Measurements from ENCODE around the gene WDR59. TPM values are rescaled to one million over a fixed set of nuclear protein-coding genes. Genes with fewer than 3 reads are reported as not detected.

The WDR59 gene
- total RNA-seq, 4 donors from 2014 or later: 26.2 to 153 (median 59.1) TPM

DNA sequence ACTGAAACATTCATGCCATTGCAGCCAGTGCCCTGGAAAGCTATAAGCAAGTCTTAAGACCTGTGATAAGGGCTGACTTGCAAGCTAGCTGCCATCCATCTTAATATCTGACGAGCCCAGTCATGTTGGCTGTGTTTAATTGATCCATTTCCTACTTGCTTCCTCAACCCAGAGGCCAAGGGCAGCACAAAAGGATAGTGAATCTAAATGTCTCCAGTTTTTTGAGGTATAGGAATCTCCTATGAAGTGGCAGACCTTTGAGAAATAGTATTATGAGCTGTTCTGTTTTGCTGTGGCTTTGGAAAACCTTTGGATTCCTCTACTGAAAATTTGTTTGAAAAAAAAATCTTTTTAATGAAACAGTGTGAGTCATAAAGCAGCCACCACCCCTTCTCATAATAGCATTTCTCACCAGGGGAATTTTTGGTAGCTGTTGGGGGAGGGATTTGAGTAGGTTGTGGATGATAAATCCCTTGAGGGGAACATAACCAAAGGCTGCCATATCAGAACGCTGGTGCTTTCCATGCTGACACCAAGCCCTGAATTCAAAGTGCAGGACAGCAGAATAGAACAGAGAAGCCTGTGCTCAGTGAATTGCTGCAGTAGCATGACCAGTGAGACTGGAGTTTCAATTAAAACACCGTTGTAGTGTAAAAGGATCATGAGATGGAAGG, 26.8 kb upstream of the WDR59 start:
- peak overlapping the region; percentile 93 for H3K27ac ChIP-seq
- peak overlapping the region; percentile 19 for H3K4me3 ChIP-seq
- peaks cover 28% of the 10 kb centered on the region for H3K4me1 ChIP-seq
- H3K9me3 ChIP-seq: no peaks in the 10 kb centered on the region
- no peak for DNase-seq (ENCODE audit: low spot score in 2 of 2)
- no peaks in the 10 kb centered on the region for H3K36me3 ChIP-seq
- H3K27me3 ChIP-seq: no peaks in the 10 kb centered on the region
- WGBS: 13% methylated on average over 3 of the region's 3 CpGs
- TF ChIP-seq POLR2A (IDR thresholded peaks at IDR 0.05) (no peak), EP300 (IDR thresholded peaks at IDR 0.05) (no peak), POLR2AphosphoS5 (IDR thresholded peaks at IDR 0.05) (peak in 1 of 3 donors; percentile 5)

DNA sequence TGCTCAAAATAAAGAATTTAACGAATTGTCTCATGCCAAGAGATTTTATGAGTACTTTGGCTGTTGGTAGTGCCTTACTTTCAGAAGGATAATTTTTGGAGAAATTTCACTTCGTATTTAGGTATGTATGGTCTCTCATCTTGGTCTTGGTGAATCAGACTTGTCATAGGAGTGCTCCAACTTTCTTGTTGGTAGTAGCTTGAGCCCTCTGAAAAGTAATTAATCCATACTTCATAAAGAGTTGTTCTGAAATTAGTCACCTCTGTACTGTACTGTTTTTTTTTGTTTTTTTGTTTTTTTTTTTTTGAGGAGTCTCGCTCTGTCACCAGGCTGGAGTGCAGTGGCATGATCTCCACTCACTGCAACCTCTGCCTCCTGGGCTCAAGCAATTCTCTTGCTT, 25.5 kb upstream of the WDR59 start:
- H3K36me3 ChIP-seq: no peaks in the 10 kb centered on the region
- no peak overlapping the region for H3K4me3 ChIP-seq
- no peak for TF ChIP-seq POLR2A (IDR thresholded peaks at IDR 0.05)
- no peak for TF ChIP-seq POLR2AphosphoS5 (IDR thresholded peaks at IDR 0.05)
- no peak for TF ChIP-seq EP300 (IDR thresholded peaks at IDR 0.05)
- TF ChIP-seq, protein P1, sequence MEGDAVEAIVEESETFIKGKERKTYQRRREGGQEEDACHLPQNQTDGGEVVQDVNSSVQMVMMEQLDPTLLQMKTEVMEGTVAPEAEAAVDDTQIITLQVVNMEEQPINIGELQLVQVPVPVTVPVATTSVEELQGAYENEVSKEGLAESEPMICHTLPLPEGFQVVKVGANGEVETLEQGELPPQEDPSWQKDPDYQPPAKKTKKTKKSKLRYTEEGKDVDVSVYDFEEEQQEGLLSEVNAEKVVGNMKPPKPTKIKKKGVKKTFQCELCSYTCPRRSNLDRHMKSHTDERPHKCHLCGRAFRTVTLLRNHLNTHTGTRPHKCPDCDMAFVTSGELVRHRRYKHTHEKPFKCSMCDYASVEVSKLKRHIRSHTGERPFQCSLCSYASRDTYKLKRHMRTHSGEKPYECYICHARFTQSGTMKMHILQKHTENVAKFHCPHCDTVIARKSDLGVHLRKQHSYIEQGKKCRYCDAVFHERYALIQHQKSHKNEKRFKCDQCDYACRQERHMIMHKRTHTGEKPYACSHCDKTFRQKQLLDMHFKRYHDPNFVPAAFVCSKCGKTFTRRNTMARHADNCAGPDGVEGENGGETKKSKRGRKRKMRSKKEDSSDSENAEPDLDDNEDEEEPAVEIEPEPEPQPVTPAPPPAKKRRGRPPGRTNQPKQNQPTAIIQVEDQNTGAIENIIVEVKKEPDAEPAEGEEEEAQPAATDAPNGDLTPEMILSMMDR (IDR thresholded peaks at IDR 0.05): no peak
- WGBS: 48% methylated on average over 3 of the region's 3 CpGs
- no peaks in the 10 kb centered on the region for H3K9me3 ChIP-seq
- H3K27me3 ChIP-seq: no peaks in the 10 kb centered on the region
- peak overlapping the region; percentile 93 for H3K27ac ChIP-seq
- peaks cover 27% of the 10 kb centered on the region for H3K4me1 ChIP-seq
- DNase-seq (ENCODE audit: low spot score in 2 of 2): no peak

DNA sequence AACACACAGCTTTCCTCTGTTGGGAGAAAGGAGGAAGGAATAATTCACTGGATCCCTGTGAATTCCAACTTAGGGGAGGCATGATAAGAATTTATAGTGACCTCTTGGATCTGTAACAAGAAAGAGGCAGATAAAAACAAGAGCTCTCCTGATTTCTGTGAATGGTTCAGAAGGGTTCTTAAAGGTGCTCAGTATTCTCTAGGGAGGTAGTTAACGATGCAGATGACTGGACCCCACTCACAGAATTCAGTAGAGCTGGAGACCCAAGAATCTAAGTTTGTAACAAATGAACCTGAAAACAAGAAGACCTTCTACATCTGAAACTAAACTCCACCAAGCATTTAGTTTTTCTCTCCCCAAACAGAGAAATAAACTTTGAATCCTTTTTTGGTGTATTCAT, 22.5 kb upstream of the WDR59 start:
- Histone ChIP-seq H3K9me3 (no peaks in the 10 kb centered on the region), H3K36me3 (no peaks in the 10 kb centered on the region), H3K4me3 (no peak overlapping the region), H3K4me1 (peaks cover 26% of the 10 kb centered on the region), H3K27me3 (no peaks in the 10 kb centered on the region), H3K27ac (no peak overlapping the region)
- no peak for DNase-seq (ENCODE audit: low spot score in 2 of 2)
- no peak for TF ChIP-seq POLR2A (IDR thresholded peaks at IDR 0.05)
- TF ChIP-seq, protein P1 (IDR thresholded peaks at IDR 0.05): no peak
- no peak for TF ChIP-seq POLR2AphosphoS5 (IDR thresholded peaks at IDR 0.05)
- no peak for TF ChIP-seq EP300 (IDR thresholded peaks at IDR 0.05)
- 90% methylated on average over 1 of the region's 1 CpG for WGBS

DNA sequence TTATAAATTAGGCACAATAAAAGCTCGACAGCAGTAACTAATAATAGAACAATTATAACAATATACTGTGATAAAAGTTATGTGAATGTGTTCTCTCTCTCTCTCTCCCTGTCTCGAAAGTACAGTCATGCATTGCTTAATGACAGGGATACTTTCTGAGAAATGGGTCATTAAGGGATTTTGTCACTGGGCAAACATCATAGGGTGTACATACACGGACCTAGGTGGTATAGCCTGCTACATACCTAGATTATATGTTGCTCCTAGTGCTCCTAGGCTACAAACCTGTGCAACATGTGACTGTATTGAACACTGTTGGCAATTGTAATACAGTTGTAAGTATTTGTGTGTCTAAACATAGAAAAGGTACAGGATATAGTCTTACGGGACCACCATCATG, 20.8 kb upstream of the WDR59 start:
- no peak for DNase-seq (ENCODE audit: low spot score in 2 of 2)
- no peak overlapping the region for H3K27ac ChIP-seq
- WGBS: 86% methylated on average over 4 of the region's 4 CpGs
- no peaks in the 10 kb centered on the region for H3K9me3 ChIP-seq
- no peaks in the 10 kb centered on the region for H3K27me3 ChIP-seq
- no peaks in the 10 kb centered on the region for H3K36me3 ChIP-seq
- H3K4me1 ChIP-seq: peaks cover 24% of the 10 kb centered on the region
- no peak overlapping the region for H3K4me3 ChIP-seq
- TF ChIP-seq POLR2AphosphoS5 (IDR thresholded peaks at IDR 0.05): no peak
- TF ChIP-seq, protein P1 (IDR thresholded peaks at IDR 0.05): no peak
- TF ChIP-seq POLR2A (IDR thresholded peaks at IDR 0.05): no peak
- no peak for TF ChIP-seq EP300 (IDR thresholded peaks at IDR 0.05)

DNA sequence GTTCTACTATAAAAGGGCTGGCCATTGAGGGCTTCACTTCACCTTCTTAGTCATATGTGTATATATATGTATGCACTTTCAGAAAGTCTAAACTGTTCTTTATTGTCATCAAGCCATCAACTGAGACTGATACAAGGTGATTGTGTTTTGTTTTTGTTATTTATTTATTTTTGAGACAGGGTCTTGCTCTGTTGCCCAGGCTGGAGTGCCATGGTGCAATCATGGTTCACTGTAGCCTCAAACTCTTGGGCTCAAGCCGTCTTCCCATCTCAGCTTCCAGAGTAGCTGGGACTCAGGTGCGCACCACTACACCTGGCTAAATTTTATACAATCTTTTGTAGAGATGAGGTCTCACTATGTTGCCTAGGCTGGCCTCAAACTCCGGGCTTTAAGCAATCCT, 19.5 kb upstream of the WDR59 start:
- WGBS: 100% methylated on average over 3 of the region's 3 CpGs
- DNase-seq (ENCODE audit: low spot score in 2 of 2): no peak
- H3K27me3 ChIP-seq: no peaks in the 10 kb centered on the region
- no peak overlapping the region for H3K4me3 ChIP-seq
- H3K9me3 ChIP-seq: no peaks in the 10 kb centered on the region
- no peak overlapping the region for H3K27ac ChIP-seq
- H3K36me3 ChIP-seq: no peaks in the 10 kb centered on the region
- TF ChIP-seq POLR2AphosphoS5 (IDR thresholded peaks at IDR 0.05): no peak
- TF ChIP-seq, protein P1 (IDR thresholded peaks at IDR 0.05): no peak
- no peak for TF ChIP-seq POLR2A (IDR thresholded peaks at IDR 0.05)
- no peak for TF ChIP-seq EP300 (IDR thresholded peaks at IDR 0.05)
- peaks cover 36% of the 10 kb centered on the region for H3K4me1 ChIP-seq
